GM12878 (cell line): Measurements from ENCODE around the gene RAD51B. TPM values are rescaled to one million over a fixed set of nuclear protein-coding genes. Genes with fewer than 3 reads are reported as not detected.

Source experiments
- BMI1 ChIP-seq: fragments of 450-650 bp; IDR thresholded peaks from 2 replicates; pipeline ENCODE4 v1.6.1; 2016; ENCODE audit warnings: mild to moderate bottlenecking, moderate library complexity, borderline replicate concordance
- CBX3 ChIP-seq: fragments of 200-600 bp; sonication (generic); IDR thresholded peaks from 2 replicates; pipeline ENCODE4 v1.6.1; 2016; ENCODE audit warnings: low read depth, borderline replicate concordance
- CUX1 ChIP-seq: IDR thresholded peaks from 2 replicates; pipeline ENCODE4 v1.6.1; 2012; ENCODE audit warnings: improper control_type of control experiment, low read depth, low read length; ENCODE audit not compliant: insufficient replicate concordance
- EP300 ChIP-seq, 2 experiments: fragments of 150-350 bp in 1 of 2; IDR thresholded peaks; 2 replicates each; pipeline ENCODE4 v1.6.1; 2011 to 2012; ENCODE audit warnings: low read depth in 2 of 2, low read length in 2 of 2, borderline replicate concordance in 1 of 2, improper control_type of control experiment in 1 of 2, inconsistent platforms in 1 of 2; ENCODE audit not compliant: control insufficient read depth in 1 of 2
- EZH2 ChIP-seq: IDR thresholded peaks from 2 replicates; pipeline ENCODE4 v1.6.1; 2012; ENCODE audit warnings: low read depth, mild to moderate bottlenecking, control low read depth, inconsistent platforms, low read length, borderline replicate concordance; ENCODE audit not compliant: control insufficient read depth
- HCFC1 ChIP-seq: fragments of 150-350 bp; IDR thresholded peaks from 2 replicates; pipeline ENCODE4 v1.6.1; 2014; ENCODE audit warnings: low read length
- HDGF ChIP-seq: fragments of 450-650 bp; IDR thresholded peaks from 2 replicates; pipeline ENCODE4 v1.6.1; 2016; ENCODE audit warnings: antibody characterized with exemption
- MEF2B ChIP-seq: fragments of 450-650 bp; IDR thresholded peaks from 2 replicates; pipeline ENCODE4 v1.6.1; 2018; ENCODE audit warnings: mild to moderate bottlenecking, moderate library complexity; ENCODE audit not compliant: partially characterized antibody, poor library complexity, severe bottlenecking
- MLLT1 ChIP-seq: fragments of 450-650 bp; IDR thresholded peaks from 2 replicates; pipeline ENCODE4 v1.6.1; 2016; ENCODE audit warnings: mild to moderate bottlenecking
- POLR2A ChIP-seq: IDR thresholded peaks from 2 replicates; pipeline ENCODE4 v1.6.1; 2011; ENCODE audit warnings: low read depth, mild to moderate bottlenecking, low read length
- POLR2AphosphoS5 ChIP-seq: IDR thresholded peaks from 2 replicates; pipeline ENCODE4 v1.6.1; 2011; ENCODE audit warnings: mild to moderate bottlenecking, low read length, inconsistent platforms
- PRDM15 ChIP-seq: fragments of 450-650 bp; formaldehyde crosslinking; IDR thresholded peaks from 2 replicates; pipeline ENCODE4 v1.4.0; 2020; ENCODE audit warnings: mild to moderate bottlenecking, moderate library complexity
- RB1 ChIP-seq: fragments of 450-650 bp; formaldehyde crosslinking; IDR thresholded peaks from 2 replicates; pipeline ENCODE4 v1.6.1; 2017; ENCODE audit warnings: mild to moderate bottlenecking, borderline replicate concordance
- RELB ChIP-seq: fragments of 450-650 bp; IDR thresholded peaks from 2 replicates; pipeline ENCODE4 v1.6.1; 2017; ENCODE audit warnings: low read depth, mild to moderate bottlenecking, moderate library complexity
- ZNF217 ChIP-seq: fragments of 450-650 bp; IDR thresholded peaks from 2 replicates; pipeline ENCODE4 v1.6.1; 2017; ENCODE audit warnings: antibody characterized with exemption, mild to moderate bottlenecking
- ZNF24 ChIP-seq: fragments of 450-650 bp; IDR thresholded peaks from 2 replicates; pipeline ENCODE4 v1.6.1; 2017; ENCODE audit warnings: antibody characterized with exemption, mild to moderate bottlenecking
- ZNF384 ChIP-seq: IDR thresholded peaks from 2 replicates; pipeline ENCODE4 v1.6.1; 2012; ENCODE audit warnings: low read depth, mild to moderate bottlenecking, low read length, improper control_type of control experiment, borderline replicate concordance
- ZSCAN29 ChIP-seq: fragments of 450-650 bp; IDR thresholded peaks from 2 replicates; pipeline ENCODE4 v1.6.1; 2017; ENCODE audit warnings: mild to moderate bottlenecking, moderate library complexity
- polyA plus RNA-seq, 11 experiments: library from polyadenylated mRNA; depleted of rRNA in 4 of 11; unstranded in 6 of 11; stranded (reverse) in 5 of 11; fragments of >200 nt; fragmentation: Nextera tagmentation in 4 of 11; fragmentation: Illumina TruSeq in 1 of 11; extraction: Ambion mirVana in 4 of 11; extraction: Trizol in 1 of 11; gene quantifications; 1 replicate in 1 of 11; 2 replicates in 10 of 11; pipeline versions ENCODE4 v1.2.1 to v1.2.3, GENCODE V29; 2011 to 2016; ENCODE audit warnings: inconsistent platforms in 2 of 11, missing spikeins in 2 of 11, low read depth in 1 of 11
- total RNA-seq, 4 experiments: library from RNA; depleted of rRNA in 3 of 4; stranded (reverse); fragments of >200 nt in 3 of 4; fragmentation: Illumina TruSeq in 1 of 4; extraction: Trizol in 1 of 4; gene quantifications; 2 replicates each; pipeline versions ENCODE4 v1.2.1 to v1.2.3, GENCODE V29; 2013 to 2021

RAD51B gene
- total and polyA plus RNA-seq, 10 of the 15 experiments (the other 5 are each of a cell fraction or from before 2014, with no cell fraction given): 9.8 to 26.8 (median 21.3) TPM

GRCh38 chr14:68263563-68264259 is 444.1 kb downstream of the RAD51B start (continued):
- 0 out of 2 replicates have a peak, but pooled peaks have one; percentile 29 for TF ChIP-seq PRDM15 (CRISPR knock-in tag)
- no peak for TF ChIP-seq HCFC1
- TF ChIP-seq RB1: no peak
- TF ChIP-seq CUX1: no peak
- TF ChIP-seq EP300 (IDR thresholded peaks at IDR 0.05; ENCODE audit: borderline replicate concordance in 1 of 2, control insufficient read depth in 1 of 2, low read depth in 2 of 2, low read length in 2 of 2): peak in 1 of 2 experiments; percentile 39; a peak in 2 of 4 replicates
- TF ChIP-seq BMI1: no peak
- no peak for TF ChIP-seq MEF2B
- TF ChIP-seq ZNF384: no peak
- no peak for TF ChIP-seq POLR2A
- no peak for TF ChIP-seq EZH2
- no peak for TF ChIP-seq POLR2AphosphoS5
- TF ChIP-seq CBX3: no peak
- TF ChIP-seq ZNF217: 0 out of 2 replicates have a peak, but pooled peaks have one; percentile 38
- TF ChIP-seq MLLT1: no peak
- TF ChIP-seq ZSCAN29: no peak
- TF ChIP-seq HDGF: no peak
- no peak for TF ChIP-seq RELB
- no peak for TF ChIP-seq ZNF24
